Measurements from ENCODE around the gene WNK1.

GRCh38 chr12:902581-902980 lies 150.2 kb downstream of the WNK1 start:
- TF ChIP-seq CTCF (IDR thresholded peaks at IDR 0.05) (no peak), POLR2A (IDR thresholded peaks at IDR 0.05) (no peak)

All from lower leg skin (tissue), 3 donors.